Stimulated activated CD4-positive, alpha-beta T cell treated with anti-CD3 and anti-CD28 coated beads, Interleukin-12 subunit alpha, Interleukin-12 subunit beta, amount 100 ng/mL, for 4 hours (primary cell): ENCODE measurements around the gene MAGEC1.
"Not testable (repeated sequence)": the region's sequence is repeated elsewhere in the genome, so short reads cannot be mapped to it uniquely, and the experiment has no call there.

Experiments used
- DNase-seq: peaks from one replicate; pipeline ENCODE4 v3.0.0-alpha.2; 2020

Gene MAGEC1

GRCh38 chrX:141903400-141904155 lies at the start of gene MAGEC1:
TSS of gene MAGEC1 (plus strand) at chrX:141903894. CDS start at chrX:141905073, 1,179 bp downstream.
- no peak for DNase-seq

DNA sequence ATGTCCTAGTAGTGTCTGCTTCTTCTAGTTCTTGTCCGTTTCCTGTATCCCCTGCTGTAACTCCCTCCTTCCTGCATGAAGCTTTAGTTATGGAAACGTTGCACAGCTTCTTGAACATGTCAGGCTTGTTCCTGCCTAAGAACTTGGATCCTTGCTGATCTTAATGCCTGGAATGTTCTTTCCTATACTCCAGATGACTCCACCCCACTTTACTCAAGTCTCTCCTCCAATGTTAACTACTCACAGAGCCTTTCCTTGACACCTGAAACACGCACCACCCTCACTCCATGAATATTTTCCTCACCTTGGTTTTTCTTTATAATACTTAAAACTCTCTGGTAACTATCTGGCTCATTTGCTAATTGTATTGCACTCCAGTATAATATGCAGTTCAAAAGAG lies 46.2 kb upstream of the MAGEC1 start:
- DNase-seq = no peak

GRCh38 chrX:141879616-141880015 lies 24.1 kb upstream of the MAGEC1 start:
- no peak for DNase-seq

GRCh38 chrX:141888811-141889210 lies 14.9 kb upstream of the MAGEC1 start:
- not testable (repeated sequence) for DNase-seq

GRCh38 chrX:141894733-141895132 lies 9.0 kb upstream of the MAGEC1 start:
- no peak for DNase-seq

DNA sequence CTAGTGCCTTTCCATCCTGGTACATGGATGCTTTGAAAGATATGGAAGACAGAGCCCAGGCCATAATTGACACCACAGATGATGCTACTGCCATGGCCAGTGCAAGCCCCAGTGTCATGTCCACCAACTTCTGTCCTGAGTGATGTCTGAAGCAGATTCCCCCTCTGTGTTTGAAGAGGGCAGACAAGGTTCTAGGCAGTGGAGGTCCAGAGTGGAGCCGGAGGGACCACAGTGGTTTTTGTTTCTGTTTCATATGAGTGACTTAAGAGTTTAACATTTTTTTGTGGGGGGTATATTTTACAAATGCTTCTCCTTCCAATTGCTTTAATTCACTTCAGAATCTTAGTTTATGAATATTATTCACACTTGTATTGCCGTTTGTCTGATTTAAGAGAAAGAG lies 6.0 kb upstream of the MAGEC1 start:
- no peak for DNase-seq

GRCh38 chrX:141902366-141902765 lies 1.3 kb upstream of the MAGEC1 start:
- no peak for DNase-seq

GRCh38 chrX:141904262-141904661 lies 568 bp downstream of the MAGEC1 start:
- no peak for DNase-seq

DNA sequence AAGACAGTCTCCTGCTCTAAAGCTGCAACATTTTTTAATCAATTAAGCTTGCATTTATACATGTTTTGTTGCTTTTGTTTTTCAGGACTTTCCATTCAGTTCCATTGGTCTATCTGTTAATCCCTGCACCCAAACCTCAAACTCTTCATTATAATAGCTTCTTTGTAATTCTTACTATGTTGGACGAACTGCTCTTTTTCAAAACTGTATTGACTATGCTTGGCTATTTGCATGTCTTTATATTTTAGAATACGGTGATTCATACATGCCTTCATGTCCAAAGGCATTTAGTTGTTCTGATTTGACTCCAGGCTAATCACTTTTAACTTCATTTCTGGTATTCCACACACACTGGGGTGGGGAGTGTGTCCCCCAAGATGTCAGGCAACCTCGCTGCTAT lies 14.1 kb downstream of the MAGEC1 start:
- no peak for DNase-seq

DNA sequence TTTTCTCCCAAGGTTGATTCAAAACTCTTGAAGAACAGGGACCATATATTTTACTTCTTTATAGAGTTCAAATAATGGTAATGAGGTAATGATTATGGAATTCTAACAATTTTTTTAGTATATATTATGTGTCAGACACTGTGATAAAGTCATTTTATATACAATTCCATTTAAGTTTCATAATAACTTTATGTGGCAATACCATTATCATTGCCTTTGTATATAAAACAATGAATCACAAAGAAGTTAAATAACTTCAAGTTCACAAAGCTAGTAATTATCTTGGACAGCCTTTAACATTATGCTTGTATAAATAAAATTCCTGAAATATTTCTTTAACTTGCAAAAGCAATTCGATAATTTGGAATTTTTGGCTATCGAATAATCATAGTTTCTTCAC lies 20.6 kb downstream of the MAGEC1 start:
- no peak for DNase-seq

DNA sequence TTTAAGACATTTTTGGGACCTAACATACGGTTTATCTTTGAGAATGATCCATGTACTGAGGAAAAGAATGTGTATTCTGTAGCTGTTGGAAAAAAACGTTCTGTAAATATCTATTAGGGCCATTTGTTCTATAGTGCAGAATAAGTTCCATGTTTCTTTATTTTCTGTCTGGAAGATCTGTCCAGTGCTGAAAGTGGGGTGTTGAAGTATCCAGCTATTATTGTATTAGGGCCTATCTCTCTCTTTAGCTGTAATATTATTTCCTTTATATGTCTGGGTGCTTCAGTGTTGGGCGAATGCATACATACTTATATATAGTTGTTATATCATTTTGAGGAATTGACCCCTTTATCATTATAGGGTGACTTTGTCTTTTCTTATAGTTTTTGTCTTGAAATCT lies 24.7 kb downstream of the MAGEC1 start:
- DNase-seq = no peak

GRCh38 chrX:141934059-141934641 lies 30.5 kb downstream of the MAGEC1 start:
- no peak for DNase-seq

DNA sequence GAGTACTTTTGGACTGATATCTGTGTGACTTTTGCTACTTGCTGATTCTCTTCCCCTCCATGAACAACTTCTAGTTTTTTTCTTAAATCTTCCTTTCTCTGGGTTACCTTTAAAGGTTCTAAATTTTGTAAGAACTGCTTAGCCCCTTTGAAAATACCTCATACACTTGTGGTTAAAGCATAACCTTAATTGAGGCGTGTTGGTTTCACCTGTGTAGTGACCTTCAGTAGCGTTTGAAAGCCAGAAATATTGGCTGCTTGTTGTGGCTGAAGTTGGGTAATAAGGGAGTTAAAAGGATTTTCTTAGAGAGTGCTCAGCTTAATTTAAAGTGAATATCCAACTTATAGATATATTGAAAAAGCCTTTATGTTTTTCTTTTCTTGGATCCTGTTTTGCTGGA lies 32.0 kb downstream of the MAGEC1 start:
- DNase-seq = no peak

DNA sequence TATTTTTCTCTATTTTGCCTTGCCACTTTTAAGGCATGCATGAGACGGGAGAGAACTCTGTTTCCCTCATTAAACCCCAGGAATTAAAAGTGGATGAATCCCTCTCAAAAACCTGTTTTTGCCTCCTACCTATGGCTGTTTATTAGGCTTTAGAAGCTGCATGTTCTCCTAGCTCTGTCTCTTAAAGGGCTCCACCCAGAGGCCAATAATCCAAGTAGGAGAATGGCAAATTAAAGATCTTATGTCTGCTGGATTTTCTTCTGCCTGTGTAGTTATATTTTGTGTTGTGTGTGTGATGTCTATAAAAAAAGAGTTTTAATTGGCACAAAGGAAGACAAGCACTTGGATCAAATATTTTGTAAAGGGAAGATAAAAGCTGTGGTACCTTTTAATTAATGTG lies 32.4 kb downstream of the MAGEC1 start:
- no peak for DNase-seq

- DNase-seq = no peak
Observed at GRCh38 chrX:141941234-141941633, 37.5 kb downstream of the MAGEC1 start.

DNA sequence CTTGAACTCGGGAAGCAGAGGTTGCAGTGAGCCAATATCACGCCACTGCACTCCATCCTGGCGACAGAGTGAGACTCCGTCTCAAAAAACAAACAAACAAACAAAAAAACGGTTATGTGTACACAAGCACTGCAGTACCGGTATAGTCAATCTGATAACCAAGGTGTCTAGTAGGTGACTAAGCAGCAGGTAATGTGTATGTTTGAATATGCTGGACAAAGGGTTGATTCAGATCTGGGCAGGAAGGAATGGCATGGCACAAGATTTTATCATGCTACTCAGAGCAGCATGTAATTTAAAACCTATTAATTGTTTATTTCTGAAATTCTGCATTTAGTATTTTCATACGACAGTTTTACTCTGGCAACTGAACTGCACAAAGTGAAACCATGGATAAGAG lies 41.7 kb downstream of the MAGEC1 start:
- DNase-seq = no peak

GRCh38 chrX:141947350-141947749 lies 43.7 kb downstream of the MAGEC1 start:
- no peak for DNase-seq

DNA sequence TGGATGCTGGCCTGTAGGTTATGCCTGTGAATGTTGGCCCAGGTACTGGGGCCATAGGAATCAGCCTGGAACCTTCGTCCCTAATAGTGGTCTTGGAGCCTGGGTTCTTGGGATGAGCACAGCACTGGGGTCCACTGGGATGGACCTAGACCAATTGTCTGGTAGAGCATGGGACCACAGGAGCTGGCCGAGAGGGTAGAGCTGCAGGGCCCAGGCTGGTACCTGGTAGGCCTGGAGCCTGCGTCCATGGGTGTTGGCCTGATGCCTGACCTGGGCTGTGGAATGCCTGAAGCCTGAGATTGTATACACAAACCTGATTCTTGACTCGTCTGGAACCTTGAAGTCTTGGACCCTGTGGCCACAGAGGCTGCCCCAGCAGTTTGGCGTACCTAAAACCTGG lies 48.9 kb downstream of the MAGEC1 start:
- DNase-seq = no peak

- no peak for DNase-seq
Observed at GRCh38 chrX:141958675-141959074, 55.0 kb downstream of the MAGEC1 start.
